Measurements from ENCODE around the gene TMEM125. TPM values are rescaled to one million over a fixed set of nuclear protein-coding genes. Genes with fewer than 3 reads are reported as not detected.
A peak's percentile ranks its signal among the peaks of the same experiment; 100 is the strongest.

Gene TMEM125
- total RNA-seq, 1 donor: not detected

DNA sequence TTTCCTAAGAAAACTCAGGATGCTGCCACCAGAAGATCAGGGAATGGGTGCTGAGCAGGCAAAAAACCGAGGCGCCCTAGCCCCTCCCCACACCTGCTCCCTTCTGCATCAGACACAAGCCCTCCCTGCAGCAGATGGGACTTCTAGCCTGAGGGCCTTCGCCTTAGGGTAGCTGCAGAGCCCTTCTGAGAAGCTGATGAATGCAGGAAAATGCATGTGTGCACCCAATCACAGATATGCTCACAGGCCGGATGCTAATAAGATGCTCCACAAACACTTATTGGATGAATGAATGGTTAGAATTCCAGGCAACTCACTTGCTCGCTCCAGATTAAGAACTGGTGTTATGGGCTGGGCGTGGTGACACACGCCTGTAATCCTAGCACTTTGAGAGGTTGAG is 22.4 kb downstream of the TMEM125 start:
- no peak for DNase-seq (ENCODE audit: low read depth)
- TF ChIP-seq, protein P1, sequence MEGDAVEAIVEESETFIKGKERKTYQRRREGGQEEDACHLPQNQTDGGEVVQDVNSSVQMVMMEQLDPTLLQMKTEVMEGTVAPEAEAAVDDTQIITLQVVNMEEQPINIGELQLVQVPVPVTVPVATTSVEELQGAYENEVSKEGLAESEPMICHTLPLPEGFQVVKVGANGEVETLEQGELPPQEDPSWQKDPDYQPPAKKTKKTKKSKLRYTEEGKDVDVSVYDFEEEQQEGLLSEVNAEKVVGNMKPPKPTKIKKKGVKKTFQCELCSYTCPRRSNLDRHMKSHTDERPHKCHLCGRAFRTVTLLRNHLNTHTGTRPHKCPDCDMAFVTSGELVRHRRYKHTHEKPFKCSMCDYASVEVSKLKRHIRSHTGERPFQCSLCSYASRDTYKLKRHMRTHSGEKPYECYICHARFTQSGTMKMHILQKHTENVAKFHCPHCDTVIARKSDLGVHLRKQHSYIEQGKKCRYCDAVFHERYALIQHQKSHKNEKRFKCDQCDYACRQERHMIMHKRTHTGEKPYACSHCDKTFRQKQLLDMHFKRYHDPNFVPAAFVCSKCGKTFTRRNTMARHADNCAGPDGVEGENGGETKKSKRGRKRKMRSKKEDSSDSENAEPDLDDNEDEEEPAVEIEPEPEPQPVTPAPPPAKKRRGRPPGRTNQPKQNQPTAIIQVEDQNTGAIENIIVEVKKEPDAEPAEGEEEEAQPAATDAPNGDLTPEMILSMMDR (IDR thresholded peaks at IDR 0.05; ENCODE audit: insufficient read depth, low read length): no peak
- H3K4me3 ChIP-seq (ENCODE audit: low read depth, low read length): no peak overlapping the region

DNA sequence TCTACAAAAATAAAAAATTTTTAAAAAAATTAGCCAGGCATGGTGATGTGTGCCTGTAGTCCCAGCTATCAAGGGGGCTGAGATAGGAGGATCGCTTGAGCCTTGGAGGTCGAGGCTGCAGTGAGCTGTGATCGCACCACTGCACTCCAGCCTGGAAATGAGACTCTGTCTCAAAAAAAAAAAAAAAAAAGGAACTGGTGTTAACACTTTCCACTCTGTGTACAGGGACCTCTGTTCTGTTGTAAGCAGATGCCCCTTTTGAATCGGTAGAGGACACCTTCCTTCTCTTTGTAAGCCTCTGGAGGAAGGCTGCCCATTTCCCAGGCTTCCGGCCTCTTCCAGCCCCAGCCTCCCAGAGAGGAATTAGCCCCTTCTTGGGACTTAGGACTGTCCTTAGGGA is 22.9 kb downstream of the TMEM125 start:
- H3K4me3 ChIP-seq (ENCODE audit: low read depth, low read length): no peak overlapping the region
- TF ChIP-seq, protein P1 (IDR thresholded peaks at IDR 0.05; ENCODE audit: insufficient read depth, low read length): no peak
- no peak for DNase-seq (ENCODE audit: low read depth)

DNA sequence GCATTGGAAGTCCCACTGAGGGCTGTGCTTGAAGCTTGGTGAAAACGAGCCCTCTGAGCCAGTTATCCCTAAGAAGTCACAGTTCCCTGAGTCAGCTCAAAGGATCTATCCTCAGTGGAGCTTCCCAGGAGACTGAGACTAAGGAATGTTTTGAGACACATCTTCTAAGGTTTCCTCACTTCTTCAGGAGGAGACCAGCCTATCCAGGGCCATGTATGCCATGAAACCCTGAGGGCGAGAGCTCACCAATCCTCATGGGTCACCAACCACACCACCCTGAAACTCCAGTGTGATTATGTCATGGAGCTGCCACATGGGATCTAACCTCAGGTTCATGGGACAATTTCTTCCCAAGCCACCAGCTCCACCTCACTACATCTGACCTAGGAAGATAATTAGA is 23.4 kb downstream of the TMEM125 start:
- no peak overlapping the region for H3K4me3 ChIP-seq (ENCODE audit: low read depth, low read length)
- TF ChIP-seq, protein P1 (IDR thresholded peaks at IDR 0.05; ENCODE audit: insufficient read depth, low read length): no peak
- no peak for DNase-seq (ENCODE audit: low read depth)

DNA sequence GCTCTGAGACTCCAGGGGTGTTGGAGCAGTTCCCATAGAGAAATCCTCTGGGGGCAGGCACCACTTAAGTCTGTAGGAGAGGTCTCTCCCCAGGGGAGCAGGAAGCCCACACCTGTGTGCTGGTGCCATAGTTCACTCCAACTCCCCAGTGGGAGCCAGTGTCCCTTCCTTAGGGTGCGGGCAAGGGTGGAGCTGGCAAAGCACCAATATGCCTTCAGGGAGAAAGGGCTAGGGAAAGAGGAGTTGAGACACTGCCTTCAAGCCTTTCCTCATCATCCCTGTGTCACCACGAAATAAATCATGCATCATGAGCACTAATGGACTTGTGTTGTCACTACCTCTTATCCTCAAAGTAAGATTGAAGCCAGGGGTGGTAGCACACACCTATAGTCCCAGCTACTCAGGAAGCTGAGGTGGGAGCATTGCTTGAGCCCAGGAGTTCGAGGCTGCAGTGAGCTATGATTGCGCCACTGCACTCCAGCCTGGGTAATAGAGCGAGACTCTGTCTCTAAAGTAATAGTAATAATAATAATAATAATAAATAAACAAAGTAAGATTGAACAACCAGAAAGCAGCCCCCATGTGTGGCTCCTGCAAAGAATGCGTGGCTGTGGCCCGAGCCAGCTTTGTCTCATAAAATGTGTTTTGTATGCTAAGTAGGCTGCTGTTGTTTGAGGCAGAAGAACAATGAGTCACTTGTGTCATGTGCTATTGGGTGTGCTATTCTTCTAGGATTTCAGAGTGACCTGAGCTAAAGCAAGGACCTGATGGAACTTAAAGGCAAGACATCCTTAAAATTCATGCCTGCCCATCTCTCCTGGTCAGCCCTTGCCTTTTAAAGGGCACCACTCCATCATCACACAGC is 24.3 kb downstream of the TMEM125 start:
- peak; percentile 53 for DNase-seq (ENCODE audit: low read depth)
- TF ChIP-seq, protein P1 (IDR thresholded peaks at IDR 0.05; ENCODE audit: insufficient read depth, low read length): no peak
- H3K4me3 ChIP-seq (ENCODE audit: low read depth, low read length): no peak overlapping the region

DNA sequence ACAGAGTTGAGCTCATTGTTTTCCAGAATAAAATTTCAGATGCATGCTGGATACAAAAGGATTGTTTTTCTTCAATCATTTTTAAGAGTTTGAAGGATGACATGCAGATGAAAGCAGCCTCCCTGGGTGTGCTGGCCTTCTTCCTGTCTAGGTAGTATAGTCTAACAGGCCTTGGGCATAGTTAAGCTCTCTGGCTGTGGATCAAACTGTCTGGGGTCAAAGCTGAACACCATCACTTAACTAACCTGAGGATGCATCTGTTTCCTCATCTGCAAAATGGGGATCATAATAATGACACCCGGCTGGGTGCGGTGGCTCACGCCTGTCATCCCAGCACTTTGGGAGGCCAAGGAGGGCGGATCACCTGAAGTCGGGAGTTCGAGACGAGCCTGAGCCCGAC is 25.0 kb downstream of the TMEM125 start:
- TF ChIP-seq, protein P1 (IDR thresholded peaks at IDR 0.05; ENCODE audit: insufficient read depth, low read length): no peak
- H3K4me3 ChIP-seq (ENCODE audit: low read depth, low read length): no peak overlapping the region
- DNase-seq (ENCODE audit: low read depth): no peak

DNA sequence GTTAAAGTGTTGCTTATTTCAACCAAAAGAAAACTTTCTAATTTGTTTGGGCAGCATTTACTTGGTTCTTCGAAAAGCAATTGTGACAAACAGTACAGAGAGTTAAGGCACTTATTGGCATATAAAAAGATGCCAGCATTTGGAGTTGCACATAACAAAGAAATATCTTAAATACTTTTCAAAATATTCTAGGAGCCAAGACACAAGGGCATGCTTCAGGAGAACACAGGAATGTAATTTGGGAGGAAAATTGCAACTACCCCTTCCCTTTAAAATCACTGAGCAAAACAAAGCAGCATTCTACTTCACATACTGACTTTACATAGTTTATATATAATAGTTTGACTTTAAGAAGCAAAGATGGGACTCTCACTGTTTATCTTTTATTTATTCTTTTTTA is 26.4 kb downstream of the TMEM125 start:
- DNase-seq (ENCODE audit: low read depth): no peak
- TF ChIP-seq, protein P1 (IDR thresholded peaks at IDR 0.05; ENCODE audit: insufficient read depth, low read length): no peak
- H3K4me3 ChIP-seq (ENCODE audit: low read depth, low read length): no peak overlapping the region
